Upper lobe of left lung (tissue), 6 donors: ENCODE measurements around the gene CDHR4. TPM values are rescaled to one million over a fixed set of nuclear protein-coding genes. Genes with fewer than 3 reads are reported as not detected.

Source experiments
- ATAC-seq, 2 donors: fragments of 200-7000 bp; cut with Tn5 transposase; one replicate each; pipeline ENCODE4 v1.9.1; 2022; ENCODE audit warnings: mild to moderate bottlenecking in 2 of 2, moderate library complexity in 2 of 2; ENCODE audit not compliant: low FRiP score in 2 of 2
- DNase-seq, 2 donors: peaks; one replicate each; pipeline ENCODE4 v3.0.0-alpha.2; 2019 to 2020
- H3K27ac ChIP-seq, 4 donors: fragments of 200-600 bp; sonication (generic); one replicate each; pipeline ENCODE4 v1.5.1; 2016 to 2019
- H3K27me3 ChIP-seq, 4 donors: fragments of 200-600 bp; sonication (generic); one replicate each; pipeline ENCODE4 v1.5.1; 2017 to 2019
- H3K36me3 ChIP-seq, 4 donors: fragments of 200-600 bp; sonication (generic); one replicate each; pipeline ENCODE4 v1.5.1; 2016 to 2019
- H3K4me1 ChIP-seq, 4 donors: fragments of 200-600 bp; sonication (generic); one replicate each; pipeline ENCODE4 v1.5.1; 2018 to 2019
- H3K4me3 ChIP-seq, 4 donors: fragments of 200-600 bp; sonication (generic); one replicate each; pipeline ENCODE4 v1.5.1; 2017 to 2019; ENCODE audit warnings: mild to moderate bottlenecking in 2 of 4, moderate library complexity in 1 of 4
- H3K9me3 ChIP-seq, 4 donors: fragments of 200-600 bp; sonication (generic); one replicate each; pipeline ENCODE4 v1.5.1; 2018 to 2019
- EP300 ChIP-seq, 4 donors: sonication (generic); formaldehyde crosslinking; IDR thresholded peaks; one replicate each; pipeline ENCODE4 v1.5.1; 2017; ENCODE audit warnings: antibody characterized with exemption in 4 of 4, control low read depth in 2 of 4
- POLR2A ChIP-seq, 4 donors: fragments of 450-650 bp; IDR thresholded peaks; one replicate each; pipeline ENCODE4 v1.5.1; 2016 to 2017; ENCODE audit warnings: antibody characterized with exemption in 4 of 4, mild to moderate bottlenecking in 2 of 4
- POLR2AphosphoS5 ChIP-seq, 2 donors: sonication (generic); formaldehyde crosslinking; IDR thresholded peaks; one replicate each; pipeline ENCODE4 v1.5.1; 2017; ENCODE audit warnings: antibody characterized with exemption in 2 of 2
- WGBS, 2 donors: methylation state at CpG; one replicate each; pipeline ENCODE4 v1.1.5; 2017 to 2018; 5-methylcytosine and 5-hydroxymethylcytosine counted together
- total RNA-seq, 6 donors: library from RNA; depleted of rRNA in 4 of 6; stranded (reverse); fragments of >200 nt in 4 of 6; gene quantifications; one replicate each; pipeline versions ENCODE4 v1.1.0 to v1.2.1, GENCODE V29; 2016 to 2021
- TF ChIP-seq, protein P1 (sequence below), 6 experiments: fragments of 450-650 bp in 4 of 6; fragments of 200-600 bp in 2 of 6; sonication (generic) in 2 of 6; IDR thresholded peaks; one replicate each; pipeline ENCODE4 v1.5.1; 2016 to 2019; ENCODE audit warnings: antibody characterized with exemption in 6 of 6
- donor health status: DM: no; HTN: no; CAD: no; lungs with moderate emphysema.
- donor health status: DM: no; HTN: yes; CAD: no; lungs with severe emphysema.

Gene CDHR4, protein sequence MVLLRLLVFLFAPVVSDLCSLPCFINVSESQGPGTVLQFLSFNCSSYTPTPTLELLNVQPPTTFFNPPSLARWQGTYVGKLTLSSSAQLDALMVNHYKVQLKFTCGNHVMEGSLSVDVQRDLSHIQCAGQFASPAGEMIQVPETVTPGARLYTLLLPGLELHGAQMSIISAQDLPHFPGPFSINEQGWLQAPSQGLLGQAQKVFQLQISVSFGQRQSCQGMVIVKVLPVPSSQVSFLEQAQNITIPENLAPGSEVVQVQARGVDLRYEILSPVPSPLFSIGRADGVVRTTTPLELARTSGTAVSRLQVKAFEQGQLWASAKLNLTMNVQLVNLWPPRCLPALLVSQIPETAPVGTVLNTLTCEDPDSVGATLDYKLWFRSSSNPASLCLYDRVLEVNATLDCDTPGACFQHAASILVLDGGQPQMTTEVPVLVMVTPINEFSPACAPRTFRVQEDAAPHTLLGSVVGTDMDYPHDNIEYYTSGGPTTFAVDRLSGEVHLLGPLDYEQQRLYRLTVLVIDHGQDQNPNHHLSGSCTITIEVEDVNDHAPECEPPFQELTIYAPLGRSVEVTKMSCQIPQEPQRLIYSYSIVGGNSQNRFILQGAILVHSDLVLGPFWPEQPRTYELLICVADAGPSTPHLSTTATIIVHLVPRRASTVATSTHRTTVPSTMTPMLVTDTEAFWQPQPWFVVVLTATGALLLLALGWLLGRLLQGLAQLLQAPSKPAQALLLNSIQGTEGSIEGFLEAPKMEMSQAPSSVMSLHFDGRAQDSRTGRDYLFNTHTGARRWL
- 10 to 100 TPM in 1 of 6 donors, 1 to 10 TPM in 4, under 1 TPM in 1; 0.66 to 21.9 (median 7.0) TPM for total RNA-seq

DNA sequence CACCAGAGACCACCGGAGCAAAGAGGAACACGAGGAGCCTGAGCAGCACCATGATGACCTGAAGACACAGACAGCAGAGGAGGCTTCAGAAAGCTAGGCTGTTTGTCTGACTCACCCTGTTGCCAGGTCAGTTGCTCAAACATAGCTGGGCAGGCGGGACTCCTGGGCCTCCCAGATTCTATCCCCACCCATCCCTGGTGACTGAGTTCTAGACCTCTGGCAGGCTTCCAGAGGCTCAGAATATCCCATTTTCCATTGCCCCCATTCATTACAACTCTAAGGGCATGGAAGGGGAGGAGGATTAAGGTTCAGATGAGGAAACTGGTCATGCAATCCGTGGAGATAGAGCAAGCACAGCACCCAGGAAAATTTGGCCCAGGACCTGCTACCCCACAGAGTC, at the start of gene CDHR4:
CDHR4 (minus strand) TSS at position 113 of the 400 bp plus-strand sequence; CDS start at position 52, 61 bp downstream.
- no peaks in the 10 kb centered on the region for H3K27me3 ChIP-seq
- ATAC-seq = peak in 1 of 2 donors; percentile 44
- WGBS, 2 donors = 69 to 72% methylated on average over 3 to 4 of the region's 4 CpGs
- no peaks in the 10 kb centered on the region for H3K36me3 ChIP-seq
- no peaks in the 10 kb centered on the region for H3K9me3 ChIP-seq
- no peak for DNase-seq
- TF ChIP-seq POLR2AphosphoS5 (IDR thresholded peaks at IDR 0.05) (no peak), EP300 (IDR thresholded peaks at IDR 0.05) (no peak)
- TF ChIP-seq, protein P1, sequence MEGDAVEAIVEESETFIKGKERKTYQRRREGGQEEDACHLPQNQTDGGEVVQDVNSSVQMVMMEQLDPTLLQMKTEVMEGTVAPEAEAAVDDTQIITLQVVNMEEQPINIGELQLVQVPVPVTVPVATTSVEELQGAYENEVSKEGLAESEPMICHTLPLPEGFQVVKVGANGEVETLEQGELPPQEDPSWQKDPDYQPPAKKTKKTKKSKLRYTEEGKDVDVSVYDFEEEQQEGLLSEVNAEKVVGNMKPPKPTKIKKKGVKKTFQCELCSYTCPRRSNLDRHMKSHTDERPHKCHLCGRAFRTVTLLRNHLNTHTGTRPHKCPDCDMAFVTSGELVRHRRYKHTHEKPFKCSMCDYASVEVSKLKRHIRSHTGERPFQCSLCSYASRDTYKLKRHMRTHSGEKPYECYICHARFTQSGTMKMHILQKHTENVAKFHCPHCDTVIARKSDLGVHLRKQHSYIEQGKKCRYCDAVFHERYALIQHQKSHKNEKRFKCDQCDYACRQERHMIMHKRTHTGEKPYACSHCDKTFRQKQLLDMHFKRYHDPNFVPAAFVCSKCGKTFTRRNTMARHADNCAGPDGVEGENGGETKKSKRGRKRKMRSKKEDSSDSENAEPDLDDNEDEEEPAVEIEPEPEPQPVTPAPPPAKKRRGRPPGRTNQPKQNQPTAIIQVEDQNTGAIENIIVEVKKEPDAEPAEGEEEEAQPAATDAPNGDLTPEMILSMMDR (IDR thresholded peaks at IDR 0.05) = no peak
- H3K4me1 ChIP-seq = peaks cover 12 to 22% (median 16%) of the 10 kb centered on the region in 4 donors
- no peak within 1 kb of the TSS for H3K4me3 ChIP-seq
- H3K27ac ChIP-seq = no peak within 1 kb of the TSS

DNA sequence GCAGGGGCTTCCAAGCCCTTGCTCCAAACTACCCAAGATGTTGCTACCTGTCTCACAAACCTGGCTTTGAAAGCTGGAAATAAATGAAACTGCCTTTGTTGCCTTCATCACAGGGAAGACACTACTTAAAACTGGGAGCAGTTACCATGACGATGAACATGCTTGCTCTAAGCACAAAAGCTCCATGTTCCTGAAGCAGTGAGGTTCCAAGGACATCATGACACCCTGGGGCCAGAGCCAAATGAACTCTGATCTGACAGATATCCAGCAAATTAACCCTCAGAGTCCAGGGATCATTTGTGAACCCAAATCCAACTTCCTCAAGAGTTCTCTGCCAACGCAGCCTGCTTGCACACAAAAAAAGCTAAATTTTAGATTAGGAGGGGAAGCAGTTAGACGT, 46.0 kb upstream of the CDHR4 start:
- DNase-seq (no peak), ATAC-seq (no peak)
- Histone ChIP-seq H3K27ac (no peak overlapping the region), H3K4me3 (no peak overlapping the region), H3K4me1 (no peaks in the 10 kb centered on the region), H3K36me3 (no peaks in the 10 kb centered on the region), H3K27me3 (no peaks in the 10 kb centered on the region), H3K9me3 (no peaks in the 10 kb centered on the region)
- TF ChIP-seq POLR2A (IDR thresholded peaks at IDR 0.05) (no peak), POLR2AphosphoS5 (IDR thresholded peaks at IDR 0.05) (no peak), EP300 (IDR thresholded peaks at IDR 0.05) (no peak)
- TF ChIP-seq, protein P1 (IDR thresholded peaks at IDR 0.05) = no peak
- 92 to 93% methylated on average over 3 of the region's 3 CpGs for WGBS, 2 donors

DNA sequence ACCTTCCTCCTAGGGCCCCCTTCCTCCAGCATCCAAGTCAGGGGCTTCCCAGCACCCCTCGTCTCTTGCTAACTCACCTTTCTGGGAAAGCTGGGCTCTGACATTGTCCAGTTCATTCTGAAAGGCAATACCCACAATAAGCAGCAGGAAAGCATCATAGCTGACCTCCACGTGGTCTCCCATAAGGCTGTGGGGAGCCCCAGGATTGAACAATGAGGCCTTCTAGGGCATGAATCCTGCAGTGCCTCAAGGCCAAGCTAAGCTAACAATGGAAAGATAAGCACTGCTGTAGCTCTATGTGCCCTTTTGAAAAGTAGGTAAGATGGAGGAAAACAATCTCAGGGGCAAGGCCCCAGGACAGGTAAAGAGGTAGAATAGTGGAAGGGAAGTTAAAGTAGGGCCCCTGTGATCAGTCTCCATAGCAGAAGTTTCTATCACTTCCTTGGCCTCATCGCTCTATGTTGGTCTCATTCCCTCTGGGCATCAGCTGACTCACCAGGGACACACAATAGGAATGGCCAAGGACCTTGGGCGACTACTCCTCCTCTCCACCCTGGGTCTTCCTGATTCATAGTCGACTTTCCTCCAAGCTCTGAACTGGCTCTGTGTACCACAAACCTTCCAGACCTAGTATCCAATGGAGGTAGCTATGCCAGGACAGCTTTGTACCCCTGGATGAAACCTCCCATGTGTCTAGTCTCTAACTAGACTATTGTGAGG, 45.0 kb upstream of the CDHR4 start:
- TF ChIP-seq EP300 (IDR thresholded peaks at IDR 0.05) (no peak), POLR2AphosphoS5 (IDR thresholded peaks at IDR 0.05) (no peak), POLR2A (IDR thresholded peaks at IDR 0.05) (no peak)
- TF ChIP-seq, protein P1 (IDR thresholded peaks at IDR 0.05) = no peak
- ATAC-seq (no peak), DNase-seq (no peak)
- Histone ChIP-seq H3K4me3 (no peak overlapping the region), H3K27ac (no peak overlapping the region), H3K36me3 (no peaks in the 10 kb centered on the region), H3K4me1 (peaks cover 0 to 6% (median under 1%) of the 10 kb centered on the region in 4 donors), H3K9me3 (no peaks in the 10 kb centered on the region), H3K27me3 (no peaks in the 10 kb centered on the region)
- WGBS, 2 donors = 84 to 94% methylated on average over 5 of the region's 5 CpGs

DNA sequence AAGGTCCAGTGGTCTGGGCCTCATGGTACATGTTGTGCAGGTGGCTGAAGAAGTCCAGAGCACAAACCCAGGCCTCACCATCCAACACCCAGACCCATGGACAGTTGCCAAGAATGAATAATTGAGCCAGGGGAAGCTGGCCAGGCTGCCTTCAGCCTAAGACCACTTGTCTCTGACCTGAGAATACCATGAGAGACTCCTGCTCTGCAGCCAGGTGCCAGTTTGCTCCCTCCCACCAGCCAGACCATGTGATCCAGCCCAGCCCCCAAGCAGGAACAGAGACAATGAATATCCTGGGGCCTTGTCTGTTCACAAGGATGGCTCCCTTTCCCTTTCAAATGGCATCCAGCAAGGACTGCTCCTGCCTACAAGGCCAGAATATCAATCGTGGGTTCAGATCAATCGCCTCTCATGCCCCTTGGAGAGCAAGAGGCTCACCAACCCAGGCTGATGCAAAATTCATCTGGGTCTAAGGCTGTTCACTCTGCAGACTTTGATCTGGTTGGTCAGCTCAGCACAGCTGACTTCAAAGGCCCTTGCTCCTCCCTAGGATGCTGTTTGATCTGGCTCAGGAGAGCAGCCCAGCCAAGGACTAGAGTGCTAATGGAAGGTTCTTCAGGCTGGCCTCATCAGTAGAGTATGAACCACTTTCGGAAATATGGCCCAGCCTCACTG, 43.3 kb upstream of the CDHR4 start:
- Histone ChIP-seq H3K27me3 (no peaks in the 10 kb centered on the region), H3K9me3 (no peaks in the 10 kb centered on the region), H3K27ac (no peak overlapping the region), H3K4me1 (peaks cover 6 to 13% (median 8%) of the 10 kb centered on the region in 4 donors), H3K4me3 (no peak overlapping the region), H3K36me3 (no peaks in the 10 kb centered on the region)
- ATAC-seq (no peak), DNase-seq (no peak)
- TF ChIP-seq POLR2AphosphoS5 (IDR thresholded peaks at IDR 0.05) (no peak), EP300 (IDR thresholded peaks at IDR 0.05) (no peak), POLR2A (IDR thresholded peaks at IDR 0.05) (no peak)
- WGBS, 2 donors = 90 to 98% methylated on average over 2 to 3 of the region's 3 CpGs
